ENCODE measurements around the gene PSMD1.
A peak's percentile ranks its signal among the peaks of the same experiment; 100 is the strongest.

PSMD1 gene

GRCh38 chr2:231110551-231110950, 53.9 kb downstream of the PSMD1 start:
- H3K9me3 ChIP-seq = no peaks in the 10 kb centered on the region
- no peak overlapping the region for H3K4me3 ChIP-seq (ENCODE audit: low read depth, low read length)
- DNase-seq = no peak
- H3K4me1 ChIP-seq = no peaks in the 10 kb centered on the region; the same call in 1 of the 2 replicates
- no peaks in the 10 kb centered on the region for H3K27me3 ChIP-seq
- H3K36me3 ChIP-seq = peaks cover 48% of the 10 kb centered on the region
- peak; percentile 37; the same call in 1 of the 2 replicates for TF ChIP-seq CTCF (IDR thresholded peaks at IDR 0.05; ENCODE audit: low read depth, low read length)

- H3K4me3 ChIP-seq (ENCODE audit: low read depth, low read length) = no peak overlapping the region
- no peak for DNase-seq
- H3K9me3 ChIP-seq = no peaks in the 10 kb centered on the region
- H3K4me1 ChIP-seq = no peaks in the 10 kb centered on the region; the same call in 1 of the 2 replicates
- peaks cover 48% of the 10 kb centered on the region for H3K36me3 ChIP-seq
- no peak for TF ChIP-seq CTCF (IDR thresholded peaks at IDR 0.05; ENCODE audit: low read depth, low read length)
- H3K27me3 ChIP-seq = no peaks in the 10 kb centered on the region
Measured at GRCh38 chr2:231111987-231112386, 55.3 kb downstream of the PSMD1 start.

- Histone ChIP-seq H3K9me3 (no peaks in the 10 kb centered on the region), H3K36me3 (peaks cover 40% of the 10 kb centered on the region), H3K27me3 (no peaks in the 10 kb centered on the region), H3K4me1 (no peaks in the 10 kb centered on the region; the same call in 1 of the 2 replicates), H3K4me3 (ENCODE audit: low read depth, low read length) (no peak overlapping the region)
- DNase-seq = no peak
- no peak for TF ChIP-seq CTCF (IDR thresholded peaks at IDR 0.05; ENCODE audit: low read depth, low read length)
Measured at GRCh38 chr2:231113489-231113888, 56.8 kb downstream of the PSMD1 start.

- no peaks in the 10 kb centered on the region for H3K4me1 ChIP-seq
- DNase-seq = no peak
- peaks cover 23% of the 10 kb centered on the region for H3K36me3 ChIP-seq
- H3K27me3 ChIP-seq = no peaks in the 10 kb centered on the region
- no peak overlapping the region for H3K4me3 ChIP-seq (ENCODE audit: low read depth, low read length)
- H3K9me3 ChIP-seq = no peaks in the 10 kb centered on the region
- no peak for TF ChIP-seq CTCF (IDR thresholded peaks at IDR 0.05; ENCODE audit: low read depth, low read length)
Measured at GRCh38 chr2:231115651-231116050, 59.0 kb downstream of the PSMD1 start.

GRCh38 chr2:231117148-231117547, 60.5 kb downstream of the PSMD1 start:
- DNase-seq = no peak
- TF ChIP-seq CTCF (IDR thresholded peaks at IDR 0.05; ENCODE audit: low read depth, low read length) = no peak
- Histone ChIP-seq H3K4me3 (ENCODE audit: low read depth, low read length) (no peak overlapping the region), H3K36me3 (peaks cover 17% of the 10 kb centered on the region), H3K9me3 (no peaks in the 10 kb centered on the region), H3K4me1 (no peaks in the 10 kb centered on the region), H3K27me3 (no peaks in the 10 kb centered on the region)

- no peak overlapping the region for H3K4me3 ChIP-seq (ENCODE audit: low read depth, low read length)
- no peaks in the 10 kb centered on the region for H3K4me1 ChIP-seq
- DNase-seq = no peak
- no peaks in the 10 kb centered on the region for H3K27me3 ChIP-seq
- H3K36me3 ChIP-seq = peaks cover 8% of the 10 kb centered on the region
- no peak for TF ChIP-seq CTCF (IDR thresholded peaks at IDR 0.05; ENCODE audit: low read depth, low read length)
- no peaks in the 10 kb centered on the region for H3K9me3 ChIP-seq
Measured at GRCh38 chr2:231117922-231118613, 61.4 kb downstream of the PSMD1 start.
